Stimulated activated CD8-positive, alpha-beta memory T cell treated with anti-CD3 and anti-CD28 coated beads, Interleukin-15, amount 100 ng/mL, for 4 hours (primary cell): ENCODE measurements around the gene LINGO1.

Source experiments
- DNase-seq, 2 donors: peaks; one replicate each; pipeline ENCODE4 v3.0.0-alpha.2; 2020; ENCODE audit warnings: low read depth in 2 of 2

The LINGO1 gene

GRCh38 chr15:77633134-77633912, 611 bp upstream of the LINGO1 start:
- DNase-seq = peak; percentile 6 to 17

GRCh38 chr15:77631745-77632533, 773 bp downstream of the LINGO1 start:
- DNase-seq = no peak

- no peak for DNase-seq
Observed at GRCh38 chr15:77630956-77631744, 1.6 kb downstream of the LINGO1 start.

GRCh38 chr15:77630056-77630455, 2.7 kb downstream of the LINGO1 start:
- no peak for DNase-seq

GRCh38 chr15:77629070-77630030, 3.4 kb downstream of the LINGO1 start:
- DNase-seq = no peak

- no peak for DNase-seq
Observed at GRCh38 chr15:77628010-77628409, 4.7 kb downstream of the LINGO1 start.

GRCh38 chr15:77627581-77627980, 5.1 kb downstream of the LINGO1 start:
- DNase-seq = no peak

GRCh38 chr15:77627067-77627466, 5.6 kb downstream of the LINGO1 start:
- DNase-seq = no peak

- no peak for DNase-seq
Observed at GRCh38 chr15:77626002-77626401, 6.7 kb downstream of the LINGO1 start.

- no peak for DNase-seq
Observed at GRCh38 chr15:77625376-77625775, 7.3 kb downstream of the LINGO1 start.

- no peak for DNase-seq
Observed at GRCh38 chr15:77624868-77625267, 7.8 kb downstream of the LINGO1 start.

- DNase-seq = no peak
Observed at GRCh38 chr15:77623755-77624524, 8.8 kb downstream of the LINGO1 start.

- no peak for DNase-seq
Observed at GRCh38 chr15:77622934-77623754, 9.6 kb downstream of the LINGO1 start.

GRCh38 chr15:77622209-77622933, 10.3 kb downstream of the LINGO1 start:
- DNase-seq = no peak

- no peak for DNase-seq
Observed at GRCh38 chr15:77621847-77622208, 10.9 kb downstream of the LINGO1 start.

- no peak for DNase-seq
Observed at GRCh38 chr15:77620960-77621647, 11.6 kb downstream of the LINGO1 start.

- no peak for DNase-seq
Observed at GRCh38 chr15:77620297-77620696, 12.4 kb downstream of the LINGO1 start.

GRCh38 chr15:77619883-77620282, 12.8 kb downstream of the LINGO1 start:
- DNase-seq = no peak
